Calu3 (cell line): ENCODE data around the gene TUBB1. TPM values are rescaled to one million over a fixed set of nuclear protein-coding genes. Genes with fewer than 3 reads are reported as not detected.
"Not testable (repeated sequence)": the region's sequence is repeated elsewhere in the genome, so short reads cannot be mapped to it uniquely, and the experiment has no call there.

Experiments used
- BruUV-seq: library from RNA; stranded (reverse); fragments of 400-500 nt; replicated peaks from 2 replicates; lab custom pipeline; 2021; lab: Mats Ljungman, UMichigan
- CTCF ChIA-PET: fragments of 300-600 bp; sonication (Branson Sonifier 250); formaldehyde crosslinking; loops from one replicate; lab custom pipeline; 2022; ENCODE audit warnings: antibody characterized with exemption; lab: Charles Lee
- DNase-seq: peaks from one replicate; pipeline ENCODE4 v3.0.0; 2022
- H3K27ac Mint-ChIP-seq: one replicate; pipeline ENCODE4 v1.8.0; 2022; ENCODE audit warnings: mixed read lengths; ENCODE audit not compliant: unreplicated experiment
- H3K27me3 Mint-ChIP-seq: one replicate; pipeline ENCODE4 v1.8.0; 2022; ENCODE audit warnings: mixed read lengths; ENCODE audit not compliant: unreplicated experiment
- H3K36me3 Mint-ChIP-seq: one replicate; pipeline ENCODE4 v1.8.0; 2022; ENCODE audit warnings: mild to moderate bottlenecking, moderate library complexity, mixed read lengths; ENCODE audit not compliant: insufficient read depth, unreplicated experiment
- H3K4me1 Mint-ChIP-seq: one replicate; pipeline ENCODE4 v1.8.0; 2022; ENCODE audit warnings: mild to moderate bottlenecking, low read depth, mixed read lengths; ENCODE audit not compliant: unreplicated experiment
- H3K4me3 Mint-ChIP-seq: one replicate; pipeline ENCODE4 v1.8.0; 2022; ENCODE audit warnings: mild to moderate bottlenecking, low read depth, moderate library complexity, mixed read lengths; ENCODE audit not compliant: unreplicated experiment
- H3K9me3 Mint-ChIP-seq: one replicate; pipeline ENCODE4 v1.8.0; 2022; ENCODE audit warnings: low read depth, mixed read lengths; ENCODE audit not compliant: unreplicated experiment
- intact Hi-C: fragments of 100-400 bp; cut with micrococcal nuclease; formaldehyde crosslinking; loops from one replicate; pipeline ENCODE4 v1.10.0; 2022; ENCODE audit not compliant: unreplicated experiment
- total RNA-seq: library from RNA; stranded (reverse); gene quantifications from 2 replicates; pipeline ENCODE4 v1.2.3, GENCODE V29; 2022
- TF ChIP-seq, protein P1 (sequence below): fragments of 200-600 bp; IDR thresholded peaks from one replicate; pipeline ENCODE4 v1.8.0; 2022; ENCODE audit warnings: antibody characterized with exemption; ENCODE audit not compliant: unreplicated experiment

Gene TUBB1
- total RNA-seq, 1 experiment from 2014 or later = not detected

DNA sequence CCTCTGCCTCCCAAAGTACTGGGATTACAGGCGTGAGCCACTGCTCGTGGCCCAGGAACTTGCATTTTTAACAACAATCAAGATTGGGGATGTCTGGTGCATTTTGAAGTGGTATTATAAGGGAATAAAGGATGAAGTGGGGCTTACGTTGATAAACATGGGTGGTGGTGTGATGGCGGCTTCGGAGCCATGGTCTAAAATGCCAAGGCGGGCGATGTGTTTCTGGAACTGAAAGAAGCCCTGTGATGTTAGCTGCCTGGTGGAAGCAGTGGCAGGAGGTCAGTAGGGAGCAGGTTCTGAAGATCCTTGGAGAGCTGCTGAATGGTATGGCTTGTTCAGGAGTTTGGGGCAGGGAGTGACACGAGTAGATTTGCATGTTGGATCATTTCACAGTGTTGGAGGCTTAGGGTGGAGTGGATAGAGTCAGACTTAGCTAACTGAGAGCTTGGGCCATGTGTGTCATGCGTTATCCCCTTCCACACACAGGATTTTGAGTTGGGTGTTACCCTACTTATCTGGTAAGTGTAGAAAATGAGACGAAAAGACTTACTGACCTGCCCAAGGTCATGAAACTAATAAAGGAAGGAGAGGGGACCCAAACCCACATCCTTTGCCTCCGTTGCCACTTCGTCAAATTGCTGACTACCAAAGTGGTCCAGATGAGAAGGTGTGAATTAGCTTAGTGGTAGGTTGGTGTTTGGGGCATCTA lies 36.7 kb upstream of the TUBB1 start:
- no peaks in the 10 kb centered on the region for H3K9me3 Mint-ChIP-seq
- BruUV-seq = no TSS peak
- TF ChIP-seq, protein P1, sequence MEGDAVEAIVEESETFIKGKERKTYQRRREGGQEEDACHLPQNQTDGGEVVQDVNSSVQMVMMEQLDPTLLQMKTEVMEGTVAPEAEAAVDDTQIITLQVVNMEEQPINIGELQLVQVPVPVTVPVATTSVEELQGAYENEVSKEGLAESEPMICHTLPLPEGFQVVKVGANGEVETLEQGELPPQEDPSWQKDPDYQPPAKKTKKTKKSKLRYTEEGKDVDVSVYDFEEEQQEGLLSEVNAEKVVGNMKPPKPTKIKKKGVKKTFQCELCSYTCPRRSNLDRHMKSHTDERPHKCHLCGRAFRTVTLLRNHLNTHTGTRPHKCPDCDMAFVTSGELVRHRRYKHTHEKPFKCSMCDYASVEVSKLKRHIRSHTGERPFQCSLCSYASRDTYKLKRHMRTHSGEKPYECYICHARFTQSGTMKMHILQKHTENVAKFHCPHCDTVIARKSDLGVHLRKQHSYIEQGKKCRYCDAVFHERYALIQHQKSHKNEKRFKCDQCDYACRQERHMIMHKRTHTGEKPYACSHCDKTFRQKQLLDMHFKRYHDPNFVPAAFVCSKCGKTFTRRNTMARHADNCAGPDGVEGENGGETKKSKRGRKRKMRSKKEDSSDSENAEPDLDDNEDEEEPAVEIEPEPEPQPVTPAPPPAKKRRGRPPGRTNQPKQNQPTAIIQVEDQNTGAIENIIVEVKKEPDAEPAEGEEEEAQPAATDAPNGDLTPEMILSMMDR = no peak
- intact Hi-C loops = loop anchor here (5.0 kb wide), 2 partner anchors 50 to 90 kb away; partner anchors contain the start of gene ATP5F1E
- CTCF ChIA-PET = interaction anchor here (0.5 to 1.1 kb wide), 9 partner anchors 9 to 1040 kb away, joined by 3 to 11 read pairs (median 4); no protein-coding TSS in a partner anchor
- H3K4me3 Mint-ChIP-seq = peak overlapping the region; percentile 67
- peaks cover 27% of the 10 kb centered on the region for H3K4me1 Mint-ChIP-seq
- no peaks in the 10 kb centered on the region for H3K27me3 Mint-ChIP-seq
- H3K27ac Mint-ChIP-seq = peak overlapping the region; percentile 67
- peaks cover 51% of the 10 kb centered on the region for H3K36me3 Mint-ChIP-seq
- no peak for DNase-seq

- not testable (repeated sequence) for DNase-seq, H3K27me3 Mint-ChIP-seq, H3K27ac Mint-ChIP-seq, H3K9me3 Mint-ChIP-seq, BruUV-seq
- Mint-ChIP-seq H3K36me3 (peaks cover 57% of the 10 kb centered on the region), H3K4me3 (peak overlapping the region; percentile 67), H3K4me1 (peaks cover 27% of the 10 kb centered on the region)
- intact Hi-C loops = loop anchor here (5.0 kb wide), 2 partner anchors 49 to 91 kb away; partner anchors contain the start of gene ATP5F1E
- CTCF ChIA-PET = interaction anchor here (0.7 to 0.9 kb wide), 3 partner anchors 14 to 1041 kb away, joined by 3 to 4 read pairs (median 3); no protein-coding TSS in a partner anchor
Observed at GRCh38 chr20:58983115-58983468, 36.1 kb upstream of the TUBB1 start.

DNA sequence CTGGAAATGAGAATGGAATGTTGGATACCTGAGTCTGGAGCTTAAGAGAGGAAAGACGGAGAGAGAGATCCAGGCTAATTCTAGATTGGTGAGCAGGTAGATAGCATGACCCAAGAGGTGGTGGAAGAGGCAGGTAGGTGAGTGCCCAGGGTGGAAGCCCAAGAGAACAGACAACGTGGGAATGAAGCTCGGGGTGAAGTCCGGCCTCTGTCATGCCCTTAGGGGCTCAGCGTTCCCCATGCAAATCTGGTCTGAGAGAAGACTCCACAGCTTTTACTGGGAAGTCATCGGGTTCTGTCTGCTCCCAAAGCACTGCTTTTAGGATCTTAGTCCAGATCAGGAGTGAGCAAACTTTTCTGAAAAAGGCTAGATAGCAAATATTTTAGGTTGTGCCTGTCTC lies 34.5 kb upstream of the TUBB1 start:
- no peak overlapping the region for H3K27ac Mint-ChIP-seq
- H3K36me3 Mint-ChIP-seq = peaks cover 65% of the 10 kb centered on the region
- peaks cover 27% of the 10 kb centered on the region for H3K4me1 Mint-ChIP-seq
- BruUV-seq = no TSS peak
- intact Hi-C loops = loop anchor here (5.0 kb wide), 3 partner anchors 48 to 92 kb away; partner anchors contain the start of gene ATP5F1E
- no peaks in the 10 kb centered on the region for H3K27me3 Mint-ChIP-seq
- TF ChIP-seq, protein P1 = no peak
- DNase-seq = no peak
- no peaks in the 10 kb centered on the region for H3K9me3 Mint-ChIP-seq
- no peak overlapping the region for H3K4me3 Mint-ChIP-seq
- CTCF ChIA-PET = interaction anchor here (0.6 kb wide), 1 partner anchor 12 kb away, joined by 5 read pairs; no protein-coding TSS in a partner anchor

GRCh38 chr20:58985656-58986055 lies 33.6 kb upstream of the TUBB1 start:
- no peaks in the 10 kb centered on the region for H3K9me3 Mint-ChIP-seq
- peaks cover 27% of the 10 kb centered on the region for H3K4me1 Mint-ChIP-seq
- BruUV-seq = no TSS peak
- H3K27me3 Mint-ChIP-seq = no peaks in the 10 kb centered on the region
- H3K4me3 Mint-ChIP-seq = no peak overlapping the region
- H3K36me3 Mint-ChIP-seq = peaks cover 70% of the 10 kb centered on the region
- CTCF ChIA-PET = no interaction called here
- TF ChIP-seq, protein P1 = no peak
- no peak for DNase-seq
- no peak overlapping the region for H3K27ac Mint-ChIP-seq
- intact Hi-C loops = loop anchor here (5.0 kb wide), 1 partner anchor 78 kb away; no protein-coding TSS in a partner anchor
